ENCODE measurements around the gene ERICH6. TPM values are rescaled to one million over a fixed set of nuclear protein-coding genes. Genes with fewer than 3 reads are reported as not detected.

Gene ERICH6
- total RNA-seq, 1 donor from 2014 or later, result not detected

DNA sequence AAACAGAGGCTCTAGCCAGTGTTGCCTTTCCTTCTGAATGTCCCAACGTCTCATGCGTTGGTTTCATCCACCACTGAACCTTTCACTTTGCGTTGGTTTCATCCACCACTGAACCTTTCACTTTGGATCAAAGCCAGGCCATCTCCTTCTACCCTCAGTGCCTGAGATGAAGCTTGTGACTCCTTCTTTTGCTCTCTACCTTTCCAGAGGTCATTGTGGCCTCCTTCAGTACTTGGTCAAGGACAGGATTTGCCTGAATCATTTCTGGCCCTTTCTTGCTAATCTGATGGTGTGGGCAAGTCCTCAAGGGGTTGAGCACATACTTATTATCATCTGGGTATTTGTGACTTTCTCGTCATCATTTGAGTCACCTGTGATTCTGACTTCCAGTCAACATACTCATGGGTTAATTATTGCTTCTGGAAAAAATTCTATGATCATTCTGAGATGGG is 50.6 kb downstream of the ERICH6 start:
- intact Hi-C loops (cut with DNase I), result no loop called here
- Histone ChIP-seq H3K27ac (no peak overlapping the region), H3K27me3 (no peaks in the 10 kb centered on the region), H3K9me3 (no peaks in the 10 kb centered on the region), H3K36me3 (no peaks in the 10 kb centered on the region), H3K4me3 (no peak overlapping the region), H3K4me1 (no peaks in the 10 kb centered on the region)
- TF ChIP-seq, protein P1, sequence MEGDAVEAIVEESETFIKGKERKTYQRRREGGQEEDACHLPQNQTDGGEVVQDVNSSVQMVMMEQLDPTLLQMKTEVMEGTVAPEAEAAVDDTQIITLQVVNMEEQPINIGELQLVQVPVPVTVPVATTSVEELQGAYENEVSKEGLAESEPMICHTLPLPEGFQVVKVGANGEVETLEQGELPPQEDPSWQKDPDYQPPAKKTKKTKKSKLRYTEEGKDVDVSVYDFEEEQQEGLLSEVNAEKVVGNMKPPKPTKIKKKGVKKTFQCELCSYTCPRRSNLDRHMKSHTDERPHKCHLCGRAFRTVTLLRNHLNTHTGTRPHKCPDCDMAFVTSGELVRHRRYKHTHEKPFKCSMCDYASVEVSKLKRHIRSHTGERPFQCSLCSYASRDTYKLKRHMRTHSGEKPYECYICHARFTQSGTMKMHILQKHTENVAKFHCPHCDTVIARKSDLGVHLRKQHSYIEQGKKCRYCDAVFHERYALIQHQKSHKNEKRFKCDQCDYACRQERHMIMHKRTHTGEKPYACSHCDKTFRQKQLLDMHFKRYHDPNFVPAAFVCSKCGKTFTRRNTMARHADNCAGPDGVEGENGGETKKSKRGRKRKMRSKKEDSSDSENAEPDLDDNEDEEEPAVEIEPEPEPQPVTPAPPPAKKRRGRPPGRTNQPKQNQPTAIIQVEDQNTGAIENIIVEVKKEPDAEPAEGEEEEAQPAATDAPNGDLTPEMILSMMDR (IDR thresholded peaks at IDR 0.05), result no peak
- no peak for DNase-seq (ENCODE audit: low spot score in 2 of 2)

DNA sequence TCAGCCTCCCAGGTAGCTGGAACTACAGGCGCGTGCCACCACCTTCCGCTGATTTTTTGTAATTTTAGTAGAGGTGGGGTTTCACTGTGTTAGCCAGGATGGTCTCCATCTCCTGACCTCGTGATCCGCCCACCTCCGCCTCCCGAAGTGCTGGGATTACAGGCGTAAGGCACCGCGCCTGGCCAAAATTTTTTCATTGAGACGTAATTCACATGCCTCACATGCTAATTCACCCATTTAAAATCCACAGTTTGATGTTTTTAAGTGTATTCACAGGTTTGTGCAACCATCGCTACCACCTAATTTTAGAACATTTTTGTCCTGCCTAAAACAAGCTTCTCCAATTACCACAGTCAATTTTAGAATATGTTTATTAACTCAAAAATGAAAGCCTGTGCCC is 63.5 kb downstream of the ERICH6 start:
- Histone ChIP-seq H3K4me1 (no peaks in the 10 kb centered on the region), H3K27ac (no peak overlapping the region), H3K9me3 (no peaks in the 10 kb centered on the region), H3K36me3 (no peaks in the 10 kb centered on the region), H3K4me3 (no peak overlapping the region), H3K27me3 (no peaks in the 10 kb centered on the region)
- TF ChIP-seq, protein P1 (IDR thresholded peaks at IDR 0.05), result no peak
- no peak for DNase-seq (ENCODE audit: low spot score in 2 of 2)
- intact Hi-C loops (cut with DNase I), result no loop called here

DNA sequence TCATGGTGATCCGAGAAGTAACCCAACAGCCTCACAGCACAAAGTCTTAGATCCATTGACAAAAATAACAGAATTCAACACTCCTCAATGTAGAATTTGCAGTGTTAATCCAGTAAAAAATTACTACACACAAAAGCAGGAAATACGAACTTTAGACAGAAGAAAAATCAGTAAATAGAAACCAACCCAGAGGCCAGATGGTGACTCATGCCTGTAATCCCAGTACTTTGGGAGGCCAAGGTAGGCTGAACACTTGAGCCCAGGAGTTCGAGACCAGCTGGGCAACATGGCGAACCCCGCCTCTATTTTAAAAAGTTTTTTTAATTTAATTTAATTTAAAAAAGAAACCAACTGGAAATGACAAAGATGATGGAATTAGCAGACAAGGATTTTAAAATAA is 64.5 kb downstream of the ERICH6 start:
- Histone ChIP-seq H3K36me3 (no peaks in the 10 kb centered on the region), H3K4me1 (no peaks in the 10 kb centered on the region), H3K4me3 (no peak overlapping the region), H3K27ac (no peak overlapping the region), H3K27me3 (no peaks in the 10 kb centered on the region), H3K9me3 (no peaks in the 10 kb centered on the region)
- DNase-seq (ENCODE audit: low spot score in 2 of 2), result no peak
- TF ChIP-seq, protein P1 (IDR thresholded peaks at IDR 0.05), result no peak
- intact Hi-C loops (cut with DNase I), result no loop called here

DNA sequence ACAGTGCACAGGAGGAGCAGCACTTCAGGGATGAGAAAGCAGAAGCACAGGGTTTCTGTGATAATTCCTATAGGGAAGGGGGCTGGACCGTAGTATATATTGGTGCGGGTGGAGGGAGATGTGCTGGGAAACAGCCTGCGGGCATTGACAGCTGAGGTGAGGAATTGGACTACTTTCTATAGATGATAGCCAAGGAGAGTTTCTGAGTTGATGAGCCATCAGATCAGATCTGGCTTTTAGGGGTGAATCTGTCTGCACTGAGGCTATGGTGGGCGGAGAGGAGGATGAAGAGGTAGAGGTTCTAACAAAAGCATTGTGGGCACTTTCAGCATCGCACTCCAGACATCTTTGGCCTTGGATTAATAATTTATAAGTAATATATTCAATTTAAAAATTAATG is 67.5 kb downstream of the ERICH6 start:
- Histone ChIP-seq H3K4me3 (no peak overlapping the region), H3K27ac (no peak overlapping the region), H3K4me1 (no peaks in the 10 kb centered on the region), H3K9me3 (no peaks in the 10 kb centered on the region), H3K36me3 (peaks cover 0 to 3% of the 10 kb centered on the region in 2 donors), H3K27me3 (no peaks in the 10 kb centered on the region)
- intact Hi-C loops (cut with DNase I), result no loop called here
- TF ChIP-seq, protein P1 (IDR thresholded peaks at IDR 0.05), result no peak
- no peak for DNase-seq (ENCODE audit: low spot score in 2 of 2)

DNA sequence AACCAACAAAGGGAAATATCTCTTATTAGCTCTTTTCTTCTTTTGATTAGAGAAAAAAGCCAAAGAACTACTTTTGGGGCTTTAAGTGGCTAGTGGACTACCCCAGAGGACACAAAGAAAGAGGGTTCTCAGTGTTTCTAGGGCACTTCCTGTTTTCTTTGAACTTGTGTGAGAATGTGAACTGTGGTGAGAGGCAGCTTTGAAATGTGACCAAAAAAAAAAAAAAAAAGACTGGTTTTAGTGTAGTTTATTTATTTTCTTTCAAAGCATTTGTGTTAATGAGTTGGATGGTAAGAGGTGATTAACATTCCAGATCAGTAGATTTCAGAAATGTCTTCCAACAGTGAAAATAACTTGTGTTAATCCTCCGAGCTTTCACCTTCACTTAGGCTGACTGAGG is 68.2 kb downstream of the ERICH6 start:
- peaks cover 0 to 8% of the 10 kb centered on the region in 2 donors for H3K36me3 ChIP-seq
- TF ChIP-seq, protein P1 (IDR thresholded peaks at IDR 0.05), result no peak
- no peak overlapping the region for H3K4me3 ChIP-seq
- H3K4me1 ChIP-seq, result no peaks in the 10 kb centered on the region
- DNase-seq (ENCODE audit: low spot score in 2 of 2), result no peak
- H3K9me3 ChIP-seq, result no peaks in the 10 kb centered on the region
- H3K27me3 ChIP-seq, result no peaks in the 10 kb centered on the region
- intact Hi-C loops (cut with DNase I), result no loop called here
- H3K27ac ChIP-seq, result no peak overlapping the region

DNA sequence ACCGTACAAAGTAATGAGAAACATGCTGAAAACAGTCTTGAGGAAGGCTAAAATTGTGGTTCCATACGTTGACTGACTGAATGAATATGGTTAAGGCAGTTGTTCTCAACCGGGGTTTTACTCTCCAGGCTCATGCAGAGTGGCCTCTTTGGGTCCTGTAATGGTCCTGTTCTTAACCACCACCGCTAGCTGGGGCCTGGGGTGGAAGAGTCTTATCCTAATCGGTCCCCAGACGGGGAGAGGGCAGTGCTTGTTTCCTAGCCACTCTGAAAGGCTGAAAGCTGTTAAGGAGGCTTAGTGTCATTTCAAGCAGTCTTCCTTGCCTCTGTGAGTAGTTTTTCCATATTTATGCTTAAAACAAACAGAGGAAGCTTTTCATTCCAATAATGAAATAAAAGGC is 68.6 kb downstream of the ERICH6 start:
- no peaks in the 10 kb centered on the region for H3K9me3 ChIP-seq
- no peaks in the 10 kb centered on the region for H3K27me3 ChIP-seq
- no peak overlapping the region for H3K27ac ChIP-seq
- no peak for DNase-seq (ENCODE audit: low spot score in 2 of 2)
- H3K4me3 ChIP-seq, result no peak overlapping the region
- TF ChIP-seq, protein P1 (IDR thresholded peaks at IDR 0.05), result no peak
- H3K36me3 ChIP-seq, result peaks cover 0 to 12% of the 10 kb centered on the region in 2 donors
- no peaks in the 10 kb centered on the region for H3K4me1 ChIP-seq
- intact Hi-C loops (cut with DNase I), result no loop called here
